ENCODE results near the gene VIPR1.
"Not testable (repeated sequence)": the region's sequence is repeated elsewhere in the genome, so short reads cannot be mapped to it uniquely, and the experiment has no call there.

Gene VIPR1

GRCh38 chr3:42537350-42537749, 34.9 kb downstream of the VIPR1 start:
- no peak for DNase-seq

DNA sequence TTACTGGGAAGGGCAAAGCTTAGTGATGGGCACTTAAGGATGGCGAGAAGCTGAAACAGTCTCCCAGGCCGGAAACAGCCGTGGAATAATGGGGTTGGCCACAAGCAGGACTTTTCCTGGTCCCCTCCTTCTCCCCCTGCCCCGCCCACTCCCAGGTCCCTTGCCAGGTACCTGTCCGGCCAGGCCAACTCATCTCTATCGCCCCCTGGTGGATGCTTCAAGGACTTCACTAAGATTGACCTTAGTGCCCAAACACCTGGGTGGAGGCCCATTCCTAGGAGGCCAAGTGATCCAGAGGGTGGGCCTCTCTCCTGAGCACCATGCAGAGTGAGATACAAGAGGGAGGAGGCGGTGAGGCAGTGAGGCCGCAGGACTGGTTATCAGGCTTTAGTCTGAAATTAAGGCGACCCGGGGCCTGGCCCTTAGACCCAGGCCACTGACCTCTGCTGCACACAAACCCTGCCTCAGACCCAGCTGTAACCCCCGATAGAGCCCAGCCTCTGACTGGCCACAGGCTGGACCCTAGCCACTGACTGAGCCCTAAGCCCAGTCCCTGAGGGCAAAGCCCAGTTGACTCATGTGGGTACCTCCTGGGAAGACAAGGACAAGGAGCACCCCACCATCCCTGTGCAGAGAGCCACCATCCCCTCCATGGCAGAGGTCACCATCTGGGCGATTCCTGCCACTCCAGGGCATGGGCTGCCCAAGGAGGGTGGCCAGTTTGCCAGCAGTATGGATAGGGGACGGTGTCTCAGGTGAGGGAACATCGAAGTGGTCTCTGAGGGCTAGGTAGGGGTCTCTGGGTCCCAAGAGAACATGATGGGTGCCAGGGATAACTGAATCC, 37.6 kb downstream of the VIPR1 start:
- peak; percentile 1 for DNase-seq

- DNase-seq = no peak
Observed at GRCh38 chr3:42541079-42541478, 38.6 kb downstream of the VIPR1 start.

DNA sequence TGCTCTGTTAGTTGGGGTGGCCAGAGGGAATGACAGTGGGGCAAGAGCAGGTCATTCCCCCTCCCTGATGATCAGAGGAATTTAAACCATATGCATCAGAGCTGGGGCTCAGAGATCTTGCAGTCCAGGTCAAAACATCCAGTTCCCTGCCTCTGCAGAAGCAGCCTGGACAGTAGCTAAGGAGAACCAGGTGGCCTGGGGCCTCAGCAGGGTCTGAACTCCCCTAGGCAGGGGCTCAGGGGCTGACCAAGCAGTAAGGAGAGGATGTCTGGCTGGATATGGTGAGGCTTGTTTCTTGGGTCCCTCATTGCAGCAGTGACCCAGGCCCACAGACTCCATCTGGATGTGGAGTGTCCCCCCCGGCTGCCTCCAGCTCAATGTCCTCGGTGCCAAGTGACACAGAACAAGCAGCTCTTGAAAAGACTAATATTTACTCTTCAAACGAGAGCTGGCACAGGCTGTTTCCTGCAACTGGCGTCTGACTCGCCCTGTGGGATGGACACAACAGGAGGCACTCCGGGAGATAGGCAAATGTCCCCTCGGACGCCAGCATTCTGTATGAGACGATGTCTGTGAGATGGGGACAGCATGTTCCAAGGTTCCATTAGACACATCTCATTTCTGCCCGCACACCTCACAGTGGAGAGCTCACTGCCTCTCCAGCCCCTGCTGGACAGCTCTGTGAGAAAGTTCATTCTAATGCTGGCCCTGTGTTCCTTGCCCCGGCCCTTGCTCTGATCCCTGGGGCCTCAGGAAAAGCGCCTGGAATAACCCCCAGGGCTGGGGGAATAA, 42.2 kb downstream of the VIPR1 start:
- DNase-seq = peak; percentile 79

DNA sequence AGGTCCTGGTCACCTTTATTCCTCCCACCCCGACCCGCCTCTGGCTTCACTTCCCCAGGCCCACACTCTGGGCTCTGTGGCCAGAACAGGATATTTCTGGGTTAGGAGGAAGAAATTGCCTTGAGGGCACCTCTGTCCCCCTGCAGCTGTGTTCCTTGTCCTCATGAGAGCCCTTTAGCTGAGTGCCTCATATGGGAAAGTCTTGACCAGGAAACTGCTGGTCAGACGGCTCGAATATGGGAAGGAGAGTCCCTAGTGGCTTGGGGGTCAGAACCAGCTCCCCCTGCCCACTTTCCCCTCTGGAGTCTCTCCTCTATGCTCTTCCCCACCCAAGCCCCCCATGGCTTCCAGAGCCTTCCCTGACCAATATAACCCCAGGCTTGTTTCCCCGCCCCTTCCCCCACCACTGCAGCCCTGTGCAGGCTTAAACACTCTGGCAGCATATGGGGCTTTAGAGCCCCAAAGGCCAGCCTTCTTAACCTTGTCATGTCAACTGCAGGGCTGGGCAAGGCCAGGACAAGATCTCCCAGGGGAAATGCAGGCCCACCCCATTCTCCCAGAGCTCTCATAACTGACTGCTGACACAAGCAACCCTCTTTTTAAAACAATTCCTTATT, 42.9 kb downstream of the VIPR1 start:
- no peak for DNase-seq

GRCh38 chr3:42546691-42547213, 44.3 kb downstream of the VIPR1 start:
- DNase-seq = no peak

GRCh38 chr3:42547401-42547945, 45.0 kb downstream of the VIPR1 start:
- DNase-seq = peak; percentile 13

- no peak for DNase-seq
Observed at GRCh38 chr3:42549131-42549530, 46.7 kb downstream of the VIPR1 start.

DNA sequence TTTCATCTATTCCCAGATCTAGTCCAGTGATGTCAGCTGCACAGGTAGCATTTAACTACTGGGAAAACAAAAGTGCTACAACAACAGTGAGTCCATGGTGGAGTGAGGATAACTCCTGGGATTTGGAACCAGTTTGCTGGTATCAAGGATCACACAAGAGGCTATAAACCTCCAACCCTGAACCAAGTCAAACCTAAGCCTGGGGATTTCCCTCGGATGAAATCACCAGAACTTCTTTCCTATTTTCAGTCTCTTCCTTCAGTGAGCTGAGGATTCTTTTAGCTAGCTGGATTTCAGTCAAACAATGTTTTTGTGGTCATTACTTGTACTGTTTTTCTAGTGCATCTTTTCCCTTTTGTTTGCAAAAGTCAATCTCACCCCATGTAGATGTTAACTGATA, 47.8 kb downstream of the VIPR1 start:
- no peak for DNase-seq

DNA sequence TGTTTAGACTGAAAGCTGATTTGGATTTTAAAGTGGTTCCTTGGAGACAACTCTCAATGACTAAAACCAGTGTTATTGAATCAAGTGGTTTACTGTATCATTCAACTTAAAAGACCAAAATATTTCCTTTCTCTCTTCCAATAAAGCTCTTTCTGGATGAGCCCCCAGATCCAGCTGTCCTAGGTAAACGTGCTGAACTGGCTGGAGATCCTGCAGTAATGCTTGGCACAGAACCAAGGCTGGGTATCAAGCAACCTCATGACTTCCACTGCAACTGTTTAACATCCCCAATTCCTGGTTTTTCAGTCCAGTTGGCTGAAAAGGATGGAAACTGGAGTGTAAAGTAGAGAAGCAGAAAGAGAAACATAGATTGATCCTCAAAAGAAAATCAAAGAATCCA, 50.4 kb downstream of the VIPR1 start:
- no peak for DNase-seq

GRCh38 chr3:42556089-42556632, 53.7 kb downstream of the VIPR1 start:
- no peak for DNase-seq

DNA sequence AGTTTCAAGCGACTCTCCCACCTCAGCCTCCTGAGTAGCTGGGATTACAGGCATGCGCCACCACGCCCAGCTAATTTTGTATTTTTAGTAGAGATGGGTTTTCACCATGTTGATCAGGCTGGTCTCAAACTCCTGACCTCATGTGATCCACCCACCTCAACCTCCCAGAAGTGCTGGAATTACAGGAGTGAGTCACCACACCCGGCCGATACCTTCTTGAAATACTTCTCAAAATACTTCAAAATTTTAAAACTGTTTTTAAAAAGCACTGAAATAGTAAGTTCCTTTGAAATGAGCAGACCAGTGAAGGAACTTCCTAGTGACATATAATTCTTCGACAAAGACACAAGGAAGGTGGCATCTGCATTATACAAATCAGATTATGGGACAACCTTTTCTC, 54.4 kb downstream of the VIPR1 start:
- DNase-seq = not testable (repeated sequence)

GRCh38 chr3:42557854-42558253, 55.4 kb downstream of the VIPR1 start:
- DNase-seq = no peak

GRCh38 chr3:42562047-42562907, 59.8 kb downstream of the VIPR1 start:
- no peak for DNase-seq

- no peak for DNase-seq
Observed at GRCh38 chr3:42569593-42570142, 67.2 kb downstream of the VIPR1 start.

DNA sequence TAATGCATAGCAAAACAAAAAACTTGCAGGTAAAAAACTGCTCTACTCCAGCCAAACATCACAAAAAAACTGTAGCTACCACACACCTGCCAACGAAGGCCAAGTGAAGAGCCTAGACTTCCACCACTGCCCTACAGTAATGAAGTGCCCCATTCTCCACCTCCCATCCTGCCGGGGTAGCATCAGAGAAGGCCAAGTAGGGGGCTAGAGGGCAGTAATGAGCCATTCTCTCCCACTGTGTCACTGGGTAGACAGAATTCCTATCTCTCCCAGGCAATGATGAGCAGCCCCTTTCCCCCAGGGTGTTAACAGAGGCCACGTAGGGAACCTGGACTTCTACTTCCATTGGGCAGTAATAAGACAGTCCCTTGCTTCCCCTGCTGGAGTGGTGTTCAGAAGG, 69.8 kb downstream of the VIPR1 start:
- DNase-seq = no peak

- DNase-seq = no peak
Observed at GRCh38 chr3:42575137-42575741, 72.8 kb downstream of the VIPR1 start.

DNA sequence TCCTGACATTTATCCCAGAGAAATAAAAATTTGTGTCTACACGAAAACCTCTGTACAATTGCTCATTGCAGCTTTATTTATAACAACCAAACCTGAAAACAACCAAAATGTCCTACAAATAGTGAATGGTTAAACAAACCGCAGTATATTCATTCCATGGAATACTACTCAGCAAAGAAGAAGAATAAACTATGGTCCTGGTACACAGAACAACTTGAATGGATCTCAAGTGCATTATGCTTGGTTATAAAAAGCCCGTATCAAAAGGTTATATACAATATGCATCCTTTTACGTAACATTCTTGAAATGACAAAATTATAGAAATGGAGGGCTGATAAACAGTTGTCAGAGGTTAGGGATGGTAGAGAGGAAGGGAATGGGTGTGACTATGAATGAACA, 75.6 kb downstream of the VIPR1 start:
- DNase-seq = no peak

DNA sequence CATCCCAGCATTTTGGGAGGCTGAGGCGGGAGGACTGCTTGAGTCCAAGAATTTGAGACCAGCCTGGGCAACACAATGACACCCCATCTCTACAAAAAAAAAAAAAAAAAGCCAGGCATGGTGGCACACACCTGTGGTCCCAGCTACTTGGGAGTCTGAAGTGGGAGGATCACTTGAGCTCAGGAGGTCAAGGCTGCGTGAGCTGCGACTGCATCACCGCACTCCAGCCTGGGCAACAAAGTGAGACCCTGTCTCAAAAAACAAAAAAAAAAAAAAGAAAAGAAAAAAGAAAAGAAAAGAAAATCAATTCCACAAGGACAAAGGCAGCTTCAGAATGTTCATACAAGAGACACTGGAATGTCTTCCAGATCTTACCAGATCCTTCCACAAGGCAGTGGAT, 76.9 kb downstream of the VIPR1 start:
- DNase-seq = not testable (repeated sequence)

DNA sequence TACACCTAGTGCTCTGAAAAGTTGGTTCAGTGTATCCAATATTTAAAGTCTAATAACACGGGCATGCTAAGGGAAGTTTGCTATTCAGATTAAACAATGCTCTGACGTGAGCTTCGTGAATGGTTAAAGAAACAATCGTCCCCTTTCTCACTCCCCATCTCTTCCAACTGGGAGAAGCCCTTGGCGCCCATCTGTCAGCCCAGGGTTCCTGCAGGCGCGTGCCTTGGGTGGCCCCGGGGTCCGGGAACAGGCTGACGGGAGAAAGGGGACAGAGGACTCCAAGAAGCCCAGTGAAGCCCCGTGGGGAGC, 78.9 kb downstream of the VIPR1 start:
- no peak for DNase-seq
